GM12878 (cell line): ENCODE data around the gene FSTL1. TPM values are rescaled to one million over a fixed set of nuclear protein-coding genes. Genes with fewer than 3 reads are reported as not detected.

Experiments
- ATAC-seq: fragments of 200-7000 bp; cut with Tn5 transposase; 3 replicates; pipeline ENCODE4 v1.9.1; 2020; ENCODE audit warnings: mild to moderate bottlenecking, moderate library complexity
- BruUV-seq: library from RNA; stranded (reverse); fragments of 400-500 nt; replicated peaks from 2 replicates; lab custom pipeline; 2021; lab: Mats Ljungman, UMichigan
- CTCF ChIA-PET: fragments of 300-600 bp; sonication (Branson Sonifier 250); formaldehyde crosslinking; extraction: SDS; loops from one replicate; lab custom pipeline; 2021; ENCODE audit warnings: inconsistent platforms; lab: Yijun Ruan, JAX
- POLR2A ChIA-PET: fragments of 350-600 bp; formaldehyde crosslinking; extraction: SDS; loops from one replicate; lab custom pipeline; 2021; ENCODE audit warnings: inconsistent platforms; lab: Charles Lee
- RAD21 ChIA-PET: fragments of 300-600 bp; sonication (Branson Sonifier 250); formaldehyde crosslinking; loops from one replicate; lab custom pipeline; 2023; ENCODE audit warnings: antibody characterized with exemption; ENCODE audit not compliant: unreplicated experiment; lab: Charles Lee
- SMC1A ChIA-PET: fragments of 300-600 bp; sonication (Branson Sonifier 250); formaldehyde crosslinking; loops from one replicate; lab custom pipeline; 2023; ENCODE audit not compliant: unreplicated experiment, uncharacterized antibody; lab: Charles Lee
- DNase-seq: peaks from one replicate; pipeline ENCODE4 v3.0.0-alpha.2; 2011; ENCODE audit warnings: low read depth, low spot score
- FAIRE-seq: peaks from 3 replicates; lab custom pipeline; 2011; peaks lifted over from hg19 to GRCh38; lab: Jason Lieb, UNC
- H2AFZ ChIP-seq: 2 replicates; pipeline ENCODE4 v1.6.0; 2011; ENCODE audit warnings: low read depth, low read length, control low read depth; ENCODE audit not compliant: control insufficient read depth
- H3K27ac ChIP-seq: 2 replicates; pipeline ENCODE4 v1.5.1; 2011; ENCODE audit warnings: control low read depth; ENCODE audit not compliant: control insufficient read depth, insufficient read depth
- H3K27me3 ChIP-seq, 2 experiments: replicated peaks in 1 of 2; 2 replicates each; pipeline versions ENCODE4 v1.6.0 to v1.6.1; 2011; ENCODE audit warnings: low read length in 1 of 2; ENCODE audit not compliant: control insufficient read depth in 2 of 2, insufficient read depth in 2 of 2
- H3K36me3 ChIP-seq, 2 experiments: 2 replicates each; pipeline ENCODE4 v1.5.1; 2011; ENCODE audit warnings: low read length in 1 of 2; ENCODE audit not compliant: control insufficient read depth in 2 of 2, insufficient read depth in 2 of 2
- H3K4me1 ChIP-seq: 2 replicates; pipeline ENCODE4 v1.6.1; 2011; ENCODE audit warnings: mild to moderate bottlenecking, low read length, moderate library complexity, mixed read lengths; ENCODE audit not compliant: control insufficient read depth, insufficient read depth
- H3K4me2 ChIP-seq: 2 replicates; pipeline ENCODE4 v1.6.0; 2011; ENCODE audit warnings: control low read depth; ENCODE audit not compliant: control insufficient read depth, insufficient read depth
- H3K4me3 ChIP-seq: fragments of 200-600 bp; sonication (generic); 2 replicates; pipeline ENCODE4 v1.5.1; 2016
- H3K79me2 ChIP-seq: 2 replicates; pipeline ENCODE4 v1.6.0; 2011; ENCODE audit warnings: low read length; ENCODE audit not compliant: control insufficient read depth, insufficient read depth
- H3K9ac ChIP-seq: 2 replicates; pipeline ENCODE4 v1.8.0; 2011; ENCODE audit warnings: low read length, control low read depth, mixed read lengths; ENCODE audit not compliant: control insufficient read depth, insufficient read depth
- H3K9me3 ChIP-seq: replicated peaks from 3 replicates; pipeline ENCODE4 v1.5.1; 2011; ENCODE audit warnings: mild to moderate bottlenecking, low read length; ENCODE audit not compliant: control insufficient read depth, insufficient read depth
- H4K20me1 ChIP-seq: 2 replicates; pipeline ENCODE4 v1.6.0; 2011; ENCODE audit not compliant: control insufficient read depth, insufficient read depth
- CBX3 ChIP-seq: fragments of 200-600 bp; sonication (generic); IDR thresholded peaks from 2 replicates; pipeline ENCODE4 v1.6.1; 2016; ENCODE audit warnings: low read depth, borderline replicate concordance
- CBX5 ChIP-seq: sonication (generic); IDR thresholded peaks from 2 replicates; pipeline ENCODE4 v1.6.1; 2016; ENCODE audit warnings: low read depth, moderate library complexity, mild to moderate bottlenecking, inconsistent platforms
- HDAC6 ChIP-seq: fragments of 200-600 bp; sonication (generic); IDR thresholded peaks from one replicate; pipeline ENCODE4 v1.8.0; 2017; ENCODE audit warnings: antibody characterized with exemption; ENCODE audit not compliant: unreplicated experiment
- IKZF2 ChIP-seq, 2 experiments: fragments of 450-650 bp; IDR thresholded peaks; 2 replicates each; pipeline ENCODE4 v1.6.1; 2017; ENCODE audit warnings: mild to moderate bottlenecking in 2 of 2, moderate library complexity in 2 of 2
- KDM1A ChIP-seq: fragments of 200-600 bp; sonication (generic); IDR thresholded peaks from 2 replicates; pipeline ENCODE4 v1.6.1; 2016; ENCODE audit warnings: borderline replicate concordance
- MTA3 ChIP-seq: IDR thresholded peaks from 2 replicates; pipeline ENCODE4 v1.6.1; 2012; ENCODE audit warnings: low read length, inconsistent platforms, borderline replicate concordance
- POLR2AphosphoS5 ChIP-seq: IDR thresholded peaks from 2 replicates; pipeline ENCODE4 v1.6.1; 2011; ENCODE audit warnings: mild to moderate bottlenecking, low read length, inconsistent platforms
- SPI1 ChIP-seq: IDR thresholded peaks from 2 replicates; pipeline ENCODE4 v1.6.1; 2011; ENCODE audit warnings: low read depth, mild to moderate bottlenecking, low read length, moderate library complexity, borderline replicate concordance; ENCODE audit not compliant: insufficient read depth
- SUZ12 ChIP-seq: fragments of 200-600 bp; sonication (generic); IDR thresholded peaks from one replicate; pipeline ENCODE4 v1.6.1; 2018; ENCODE audit warnings: antibody characterized with exemption, mild to moderate bottlenecking; ENCODE audit not compliant: unreplicated experiment
- ZBED1 ChIP-seq: IDR thresholded peaks from 2 replicates; pipeline ENCODE4 v1.6.1; 2016; ENCODE audit warnings: borderline replicate concordance
- ZNF207 ChIP-seq: fragments of 450-650 bp; IDR thresholded peaks from 2 replicates; pipeline ENCODE4 v1.6.1; 2014; ENCODE audit warnings: antibody characterized with exemption, mild to moderate bottlenecking, borderline replicate concordance
- ZNF24 ChIP-seq: fragments of 450-650 bp; IDR thresholded peaks from 2 replicates; pipeline ENCODE4 v1.6.1; 2017; ENCODE audit warnings: antibody characterized with exemption, mild to moderate bottlenecking
- ZNF384 ChIP-seq: IDR thresholded peaks from 2 replicates; pipeline ENCODE4 v1.6.1; 2012; ENCODE audit warnings: low read depth, mild to moderate bottlenecking, low read length, improper control_type of control experiment, borderline replicate concordance
- WGBS: methylation state at CpG from one replicate; pipeline ENCODE4 v1.1.6; 2016; ENCODE audit warnings: low lambda C conversion rate; ENCODE audit not compliant: insufficient replicate concordance, insufficient coverage; ENCODE audit errors: missing lambda C conversion rate; 5-methylcytosine and 5-hydroxymethylcytosine counted together
- in situ Hi-C: fragments of 300-500 bp; cut with MboI; formaldehyde crosslinking; loops from 9 replicates; pipeline ENCODE4 v1.14.3; 2018; ENCODE audit warnings: mixed read lengths
- intact Hi-C: fragments of 100-400 bp; cut with micrococcal nuclease; formaldehyde crosslinking; loops from one replicate; pipeline ENCODE4 v1.14.2; 2022; ENCODE audit not compliant: unreplicated experiment
- polyA plus RNA-seq, 11 experiments: library from polyadenylated mRNA; depleted of rRNA in 4 of 11; unstranded in 6 of 11; stranded (reverse) in 5 of 11; fragments of >200 nt; fragmentation: Nextera tagmentation in 4 of 11; fragmentation: Illumina TruSeq in 1 of 11; extraction: Ambion mirVana in 4 of 11; extraction: Trizol in 1 of 11; gene quantifications; 1 replicate in 1 of 11; 2 replicates in 10 of 11; pipeline versions ENCODE4 v1.2.1 to v1.2.3, GENCODE V29; 2011 to 2016; ENCODE audit warnings: inconsistent platforms in 2 of 11, missing spikeins in 2 of 11, low read depth in 1 of 11
- total RNA-seq, 4 experiments: library from RNA; depleted of rRNA in 3 of 4; stranded (reverse); fragments of >200 nt in 3 of 4; fragmentation: Illumina TruSeq in 1 of 4; extraction: Trizol in 1 of 4; gene quantifications; 2 replicates each; pipeline versions ENCODE4 v1.2.1 to v1.2.3, GENCODE V29; 2013 to 2021
- TF ChIP-seq, protein P1 (sequence below): IDR thresholded peaks from 2 replicates; pipeline ENCODE4 v1.6.1; 2011; ENCODE audit warnings: low read depth, mild to moderate bottlenecking, low read length, moderate library complexity, borderline replicate concordance; ENCODE audit errors: extremely low read depth

The FSTL1 gene
- total and polyA plus RNA-seq, 10 of the 15 experiments (the other 5 are each of a cell fraction or from before 2014, with no cell fraction given): 0.06 to 1.7 (median 0.32) TPM; not detected in 4

DNA sequence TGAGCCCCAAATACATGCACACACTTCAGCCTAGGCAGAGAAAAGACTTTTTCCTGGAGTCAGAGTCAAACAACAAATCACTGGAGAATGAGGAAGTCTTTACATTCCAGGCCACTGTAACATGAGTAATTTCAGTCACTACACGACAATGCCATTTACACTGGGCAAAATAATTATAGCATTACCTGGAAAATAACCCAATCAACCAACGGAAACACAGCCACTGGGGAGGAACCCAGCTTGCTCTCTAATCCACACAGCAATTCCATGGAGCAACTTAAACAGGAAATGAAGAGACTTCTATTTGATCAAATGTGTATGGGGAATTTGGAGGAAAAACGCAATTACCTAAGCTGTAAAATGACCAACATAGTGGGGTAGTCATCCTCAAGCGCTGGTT is 15.2 kb downstream of the FSTL1 start:
- Histone ChIP-seq H3K79me2 (no peaks in the 10 kb centered on the region), H3K4me3 (no peak overlapping the region), H3K4me1 (no peaks in the 10 kb centered on the region), H3K27me3 (peaks cover 0 to 6% of the 10 kb centered on the region in 2 experiments; a peak in 3 of 4 replicates), H3K4me2 (no peak overlapping the region), H3K9ac (no peak overlapping the region), H2AFZ (no peak overlapping the region), H3K27ac (no peak overlapping the region), H3K9me3 (no peaks in the 10 kb centered on the region), H4K20me1 (no peaks in the 10 kb centered on the region), H3K36me3 (no peaks in the 10 kb centered on the region)
- ChIA-PET RAD21 (no interaction called here), CTCF (no interaction called here), POLR2A (no interaction called here), SMC1A (interaction anchor here (1.7 kb wide), 1 partner anchor 10 kb away, joined by 4 read pairs; no protein-coding TSS in a partner anchor)
- 35% methylated on average over 4 of the region's 4 CpGs for WGBS
- BruUV-seq: no TSS peak
- ATAC-seq (no peak), FAIRE-seq (no peak), DNase-seq (no peak)
- intact Hi-C loops (no loop called here), in situ Hi-C loops (no loop called here)
- TF ChIP-seq POLR2AphosphoS5 (no peak), ZNF24 (no peak), CBX5 (no peak), ZBED1 (no peak)

DNA sequence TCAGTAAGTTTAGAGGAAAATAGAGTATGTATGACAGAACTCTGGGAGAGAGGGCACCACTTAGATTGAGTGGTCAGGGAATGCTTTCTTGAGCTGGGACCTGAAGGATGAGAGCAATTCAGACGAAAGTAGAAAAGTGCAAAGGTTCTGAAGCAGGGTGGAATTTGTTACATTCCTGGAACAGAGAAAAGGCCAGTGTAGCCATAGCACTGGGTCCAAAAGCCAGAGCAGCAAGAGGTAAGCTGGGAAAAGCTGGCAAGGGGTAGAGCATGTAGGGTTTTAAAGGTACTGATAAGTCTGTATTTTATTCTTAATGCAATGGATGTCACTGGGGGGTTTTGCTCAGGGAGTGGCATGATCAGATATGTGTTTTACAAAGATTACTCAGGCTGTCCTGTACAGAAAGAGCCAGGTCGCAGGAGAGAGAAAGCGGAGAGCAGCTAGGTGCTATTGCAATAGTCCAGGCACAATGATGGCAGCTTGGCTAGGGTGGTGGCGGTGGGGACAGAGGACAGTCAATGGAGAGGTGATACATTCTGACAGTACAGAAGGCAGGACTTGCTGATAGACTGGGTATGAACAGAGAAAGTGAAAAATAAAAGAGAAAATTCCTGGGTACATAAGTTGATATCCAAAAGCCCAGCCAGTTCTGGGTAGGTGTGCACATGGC is 17.0 kb downstream of the FSTL1 start:
- no peak overlapping the region for H2AFZ ChIP-seq
- no peaks in the 10 kb centered on the region for H3K9me3 ChIP-seq
- BruUV-seq: no TSS peak
- no peak overlapping the region for H3K4me2 ChIP-seq
- no peak for DNase-seq
- ChIA-PET POLR2A (no interaction called here), RAD21 (no interaction called here), CTCF (no interaction called here), SMC1A (interaction anchor here (1.0 kb wide), 1 partner anchor 17 kb away, joined by 3 read pairs; no protein-coding TSS in a partner anchor)
- no peak for ATAC-seq
- no peak overlapping the region for H3K9ac ChIP-seq
- peaks cover 0 to 4% of the 10 kb centered on the region in 2 experiments; a peak in 3 of 4 replicates for H3K27me3 ChIP-seq
- in situ Hi-C loops (no loop called here), intact Hi-C loops (no loop called here)
- FAIRE-seq: no peak
- H3K4me3 ChIP-seq: no peak overlapping the region
- H4K20me1 ChIP-seq: no peaks in the 10 kb centered on the region
- no peaks in the 10 kb centered on the region for H3K79me2 ChIP-seq
- WGBS: 59% methylated on average over 4 of the region's 4 CpGs
- no peaks in the 10 kb centered on the region for H3K36me3 ChIP-seq
- H3K27ac ChIP-seq: no peak overlapping the region
- H3K4me1 ChIP-seq: no peaks in the 10 kb centered on the region
- no peak for TF ChIP-seq POLR2AphosphoS5
- TF ChIP-seq ZNF207: no peak
- no peak for TF ChIP-seq CBX3
- no peak for TF ChIP-seq IKZF2 (IDR thresholded peaks at IDR 0.05)
- TF ChIP-seq ZNF384: no peak
- no peak for TF ChIP-seq SUZ12
- TF ChIP-seq, protein P1, sequence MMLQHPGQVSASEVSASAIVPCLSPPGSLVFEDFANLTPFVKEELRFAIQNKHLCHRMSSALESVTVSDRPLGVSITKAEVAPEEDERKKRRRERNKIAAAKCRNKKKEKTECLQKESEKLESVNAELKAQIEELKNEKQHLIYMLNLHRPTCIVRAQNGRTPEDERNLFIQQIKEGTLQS: no peak
- TF ChIP-seq SPI1: no peak
- TF ChIP-seq KDM1A: no peak
- TF ChIP-seq HDAC6: no peak
- no peak for TF ChIP-seq MTA3
